B cell (primary cell): ENCODE data around the gene TMEM86A. TPM values are rescaled to one million over a fixed set of nuclear protein-coding genes. Genes with fewer than 3 reads are reported as not detected.

Experiments used
- ATAC-seq: fragments of 200-7000 bp; cut with Tn5 transposase; one replicate; pipeline ENCODE4 v1.10.0; 2021; ENCODE audit warnings: low read depth, mild to moderate bottlenecking, moderate number of reproducible peaks, moderate library complexity
- CTCF ChIA-PET: fragments of 350-600 bp; sonication (Branson Sonifier 250); formaldehyde crosslinking; loops from one replicate; lab custom pipeline; 2021; ENCODE audit warnings: antibody characterized with exemption, inconsistent platforms; lab: Charles Lee
- POLR2A ChIA-PET: fragments of 350-600 bp; sonication (Branson Sonifier 250); formaldehyde crosslinking; loops from one replicate; lab custom pipeline; 2021; ENCODE audit warnings: antibody characterized with exemption; lab: Charles Lee
- DNase-seq: peaks from one replicate; pipeline ENCODE4 v3.0.0; 2013
- H2AFZ ChIP-seq: 2 replicates; pipeline ENCODE4 v1.6.1; 2012; ENCODE audit warnings: mild to moderate bottlenecking, low read depth, low read length; ENCODE audit not compliant: insufficient read depth, poor library complexity, severe bottlenecking
- H3K27ac ChIP-seq, 2 donors: 1 replicate in 1 of 2; 2 replicates in 1 of 2; pipeline ENCODE4 v1.5.1; 2012 to 2013; ENCODE audit warnings: low read length in 2 of 2, mild to moderate bottlenecking in 2 of 2, moderate library complexity in 1 of 2
- H3K27me3 ChIP-seq, 4 experiments: fragments of 200-600 bp in 1 of 4; sonication (generic) in 1 of 4; replicated peaks in 1 of 4; 1 replicate in 2 of 4; 2 replicates in 2 of 4; pipeline versions ENCODE4 v1.6.1 to v1.7.0; 2013 to 2016; ENCODE audit warnings: low read length in 3 of 4, mild to moderate bottlenecking in 2 of 4, mixed read lengths in 1 of 4, moderate library complexity in 1 of 4; ENCODE audit not compliant: insufficient read depth in 4 of 4, control insufficient read depth in 3 of 4; ENCODE audit errors: control extremely low read depth in 1 of 4
- H3K36me3 ChIP-seq, 2 experiments: replicated peaks in 1 of 2; 1 replicate in 1 of 2; 2 replicates in 1 of 2; pipeline versions ENCODE4 v1.6.1 to v1.7.1; 2013; ENCODE audit warnings: low read length in 1 of 2; ENCODE audit not compliant: insufficient read depth in 2 of 2, control insufficient read depth in 1 of 2; ENCODE audit errors: control extremely low read depth in 1 of 2, extremely low read depth in 1 of 2
- H3K4me1 ChIP-seq, 2 donors: fragments of 200-600 bp in 1 of 2; sonication (generic) in 1 of 2; 1 replicate in 1 of 2; 2 replicates in 1 of 2; pipeline versions ENCODE4 v1.5.1 to v1.6.1; 2013 to 2017; ENCODE audit warnings: low read length in 2 of 2; ENCODE audit not compliant: control insufficient read depth in 2 of 2, insufficient read depth in 2 of 2
- H3K4me2 ChIP-seq: replicated peaks from 2 replicates; pipeline ENCODE3; 2012; ENCODE audit warnings: mild to moderate bottlenecking, low read depth, low read length; ENCODE audit not compliant: poor library complexity, severe bottlenecking
- H3K4me3 ChIP-seq, 5 experiments: fragments of 200-600 bp in 1 of 5; sonication (generic) in 1 of 5; 1 replicate in 3 of 5; 2 replicates in 2 of 5; pipeline versions ENCODE4 v1.5.1 to v1.7.0; 2011 to 2016; ENCODE audit warnings: low read length in 4 of 5, mild to moderate bottlenecking in 4 of 5, low read depth in 2 of 5, control low read depth in 1 of 5, moderate library complexity in 1 of 5; ENCODE audit not compliant: insufficient read depth in 1 of 5; ENCODE audit errors: control extremely low read depth in 1 of 5, extremely low read depth in 1 of 5
- H3K79me2 ChIP-seq: fragments of 200-600 bp; sonication (generic); one replicate; pipeline ENCODE4 v1.6.0; 2016; ENCODE audit warnings: low read length; ENCODE audit not compliant: control insufficient read depth, insufficient read depth
- H3K9ac ChIP-seq: fragments of 200-600 bp; sonication (generic); 2 replicates; pipeline ENCODE4 v1.6.1; 2017; ENCODE audit warnings: mild to moderate bottlenecking, low read length, moderate library complexity
- H3K9me3 ChIP-seq, 3 donors: one replicate each; pipeline versions ENCODE4 v1.6.1 to v1.7.1; 2013; ENCODE audit warnings: low read length in 2 of 3; ENCODE audit not compliant: control insufficient read depth in 2 of 3, insufficient read depth in 1 of 3; ENCODE audit errors: control extremely low read depth in 1 of 3
- H4K20me1 ChIP-seq: 2 replicates; pipeline ENCODE4 v1.6.0; 2012; ENCODE audit warnings: mild to moderate bottlenecking, low read length; ENCODE audit not compliant: insufficient read depth, control insufficient read depth, poor library complexity, severe bottlenecking
- H3K27ac Mint-ChIP-seq: one replicate; pipeline ENCODE4 v1.8.0; 2021; ENCODE audit warnings: mixed read lengths
- H3K27me3 Mint-ChIP-seq: one replicate; pipeline ENCODE4 v1.8.0; 2021; ENCODE audit warnings: mixed read lengths
- H3K4me1 Mint-ChIP-seq: one replicate; pipeline ENCODE4 v1.8.0; 2021; ENCODE audit warnings: mixed read lengths
- H3K4me3 Mint-ChIP-seq: one replicate; pipeline ENCODE4 v1.8.0; 2021; ENCODE audit warnings: mixed read lengths
- H3K9me3 Mint-ChIP-seq: one replicate; pipeline ENCODE4 v1.8.0; 2022; ENCODE audit warnings: mixed read lengths; ENCODE audit not compliant: insufficient read depth
- CTCF ChIP-seq: fragments of 200-600 bp; IDR thresholded peaks from one replicate; pipeline ENCODE4 v1.8.0; 2022; ENCODE audit warnings: antibody characterized with exemption, mild to moderate bottlenecking
- EZH2 ChIP-seq: IDR thresholded peaks from 2 replicates; pipeline ENCODE4 v1.6.1; 2012; ENCODE audit warnings: borderline replicate concordance, low read depth, mild to moderate bottlenecking, moderate library complexity, low read length; ENCODE audit not compliant: insufficient read depth, poor library complexity, severe bottlenecking
- WGBS: methylation state at CpG from one replicate; pipeline ENCODE4 v1.1.5; 2013; ENCODE audit warnings: missing lambda C conversion rate; ENCODE audit not compliant: insufficient coverage; 5-methylcytosine and 5-hydroxymethylcytosine counted together
- intact Hi-C: fragments of 100-400 bp; cut with micrococcal nuclease; formaldehyde crosslinking; loops from one replicate; pipeline ENCODE4 v1.10.0; 2022
- polyA minus RNA-seq: library from RNA; depleted of rRNA, polyadenylated mRNA; stranded (reverse); fragments of >200 nt; gene quantifications from 2 replicates; pipeline ENCODE4 v1.2.3, GENCODE V29; 2012
- polyA plus RNA-seq: library from polyadenylated mRNA; depleted of rRNA; stranded (reverse); fragments of >200 nt; gene quantifications from 2 replicates; pipeline ENCODE4 v1.2.3, GENCODE V29; 2012
- total RNA-seq, 2 donors: library from RNA; stranded (reverse); fragments of 120-200 nt in 1 of 2; gene quantifications; 1 replicate in 1 of 2; 2 replicates in 1 of 2; pipeline versions ENCODE4 v1.2.3 to v1.2.4, GENCODE V29; 2013 to 2022

The TMEM86A gene
- total RNA-seq (0.58 and 1.1 TPM in 2 replicates), polyA plus RNA-seq (0.40 and 0.94 TPM in 2 replicates), polyA minus RNA-seq (1.2 and 2.7 TPM in 2 replicates)
- total RNA-seq (2013): 0.44 TPM

- peaks cover 13 to 17% of the 10 kb centered on the region in 2 donors for H3K4me1 ChIP-seq
- peak within 1 kb of the TSS in 1 of 2 donors; percentile 32 for H3K27ac ChIP-seq
- H3K79me2 ChIP-seq: no peaks in the 10 kb centered on the region
- intact Hi-C loops: loop anchor here (1.0 to 5.0 kb wide), 8 partner anchors 23 to 686 kb away; partner anchors contain the start of genes E2F8, LDHA, SERGEF and SPTY2D1
- H2AFZ ChIP-seq: peak within 1 kb of the TSS; percentile 82
- ChIA-PET CTCF (interaction anchor here (0.5 to 1.8 kb wide), 4 partner anchors 20 to 33 kb away, joined by 3 to 7 read pairs (median 6); no protein-coding TSS in a partner anchor), POLR2A (no interaction called here)
- peaks cover 0 to 17% (median 0%) of the 10 kb centered on the region in 4 experiments for H3K27me3 ChIP-seq
- H4K20me1 ChIP-seq: no peaks in the 10 kb centered on the region
- H3K9me3 ChIP-seq: no peaks in the 10 kb centered on the region
- under 1% methylated on average over 94 of the region's 98 CpGs for WGBS
- H3K9ac ChIP-seq: peak within 1 kb of the TSS; percentile 73
- peak within 1 kb of the TSS; percentile 90 for H3K4me3 Mint-ChIP-seq
- TF ChIP-seq CTCF (no peak), EZH2 (no peak)
- H3K36me3 ChIP-seq: no peaks in the 10 kb centered on the region
- H3K4me1 Mint-ChIP-seq: peaks cover 18% of the 10 kb centered on the region
- H3K4me3 ChIP-seq: peak within 1 kb of the TSS; percentile 37 to 71 (median 60)
- H3K4me2 ChIP-seq: peak within 1 kb of the TSS; percentile 96
- ATAC-seq: peak; percentile 99
- H3K9me3 Mint-ChIP-seq: no peaks in the 10 kb centered on the region
- H3K27me3 Mint-ChIP-seq: peaks cover 16% of the 10 kb centered on the region
- peak; percentile 89 for DNase-seq
- H3K27ac Mint-ChIP-seq: peak within 1 kb of the TSS; percentile 48
Measured at GRCh38 chr11:18698341-18699268, at the start of gene TMEM86A. Gene TMEM86A (plus strand): TSS chr11:18698779. CDS start chr11:18698887, 108 bp downstream.
